ENCODE data around the gene NPFFR1.
"Not testable (repeated sequence)": the region's sequence is repeated elsewhere in the genome, so short reads cannot be mapped to it uniquely, and the experiment has no call there.

Gene NPFFR1

GRCh38 chr10:70255329-70256299 is 28.2 kb downstream of the NPFFR1 start:
- DNase-seq, result no peak
- peak; percentile 71 for ATAC-seq (replicated peaks)
- Mint-ChIP-seq H3K27me3 (peaks cover 31 to 87% of the 10 kb centered on the region in 2 donors), H3K9me3 (no peaks in the 10 kb centered on the region), H3K4me1 (ENCODE audit: low read depth in 2 of 2) (peaks cover 0 to 4% of the 10 kb centered on the region in 2 donors), H3K4me3 (peak overlapping the region; percentile 29 to 45), H3K36me3 (ENCODE audit: insufficient read depth) (no peaks in the 10 kb centered on the region), H3K27ac (no peak overlapping the region)

- Mint-ChIP-seq H3K4me1 (ENCODE audit: low read depth in 2 of 2) (peaks cover 0 to 4% of the 10 kb centered on the region in 2 donors), H3K4me3 (peak overlapping the region; percentile 29 to 45), H3K27me3 (peaks cover 32 to 87% of the 10 kb centered on the region in 2 donors), H3K36me3 (ENCODE audit: insufficient read depth) (no peaks in the 10 kb centered on the region), H3K9me3 (no peaks in the 10 kb centered on the region), H3K27ac (no peak overlapping the region)
- DNase-seq (no peak), ATAC-seq (replicated peaks) (no peak)
Observed at GRCh38 chr10:70254778-70255328, 29.0 kb downstream of the NPFFR1 start.

GRCh38 chr10:70253878-70254765 is 29.7 kb downstream of the NPFFR1 start:
- ATAC-seq (replicated peaks), result no peak
- no peak for DNase-seq
- Mint-ChIP-seq H3K27ac (no peak overlapping the region), H3K36me3 (ENCODE audit: insufficient read depth) (no peaks in the 10 kb centered on the region), H3K4me1 (ENCODE audit: low read depth in 2 of 2) (peaks cover 0 to 4% of the 10 kb centered on the region in 2 donors), H3K9me3 (no peaks in the 10 kb centered on the region), H3K27me3 (peaks cover 32 to 82% of the 10 kb centered on the region in 2 donors), H3K4me3 (no peak overlapping the region)

DNA sequence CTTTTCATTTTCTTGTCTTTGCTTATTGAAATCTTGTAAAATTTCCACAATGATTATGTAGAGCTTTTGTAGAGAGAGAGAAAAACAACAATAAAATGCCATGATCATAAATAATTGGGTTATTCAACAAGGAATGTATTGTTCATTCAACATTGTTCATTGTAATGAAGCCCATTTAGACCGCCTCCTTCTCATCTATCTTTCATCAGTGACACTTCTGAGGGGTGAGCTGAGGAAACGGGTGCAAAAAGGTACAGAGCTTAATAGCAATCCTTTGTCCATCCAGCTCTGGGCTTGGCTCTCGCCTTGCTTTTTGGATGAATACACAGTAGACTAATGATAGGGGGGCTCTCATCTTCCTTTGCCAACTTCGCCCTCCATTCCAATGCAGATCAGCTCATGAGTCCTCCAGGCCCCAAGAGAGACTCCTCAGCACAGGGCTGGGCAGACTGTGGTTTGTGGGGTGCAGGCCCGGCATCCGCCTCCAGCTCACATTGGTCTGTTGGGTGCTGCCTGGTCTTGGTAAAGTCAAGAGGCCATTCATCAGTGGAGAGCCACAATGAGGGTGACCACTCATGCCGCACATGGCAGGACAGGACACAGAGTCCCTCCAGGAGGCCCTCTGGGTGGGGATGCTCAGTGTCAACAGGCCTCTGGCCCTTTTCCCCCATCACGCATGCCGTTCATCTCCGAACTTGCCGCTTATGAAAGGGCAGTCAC is 32.7 kb downstream of the NPFFR1 start:
- Mint-ChIP-seq H3K27me3 (peaks cover 28 to 70% of the 10 kb centered on the region in 2 donors), H3K4me3 (no peak overlapping the region), H3K9me3 (no peaks in the 10 kb centered on the region), H3K36me3 (ENCODE audit: insufficient read depth) (no peaks in the 10 kb centered on the region), H3K27ac (no peak overlapping the region), H3K4me1 (ENCODE audit: low read depth in 2 of 2) (peaks cover 0 to 4% of the 10 kb centered on the region in 2 donors)
- no peak for ATAC-seq (replicated peaks)
- DNase-seq, result no peak

DNA sequence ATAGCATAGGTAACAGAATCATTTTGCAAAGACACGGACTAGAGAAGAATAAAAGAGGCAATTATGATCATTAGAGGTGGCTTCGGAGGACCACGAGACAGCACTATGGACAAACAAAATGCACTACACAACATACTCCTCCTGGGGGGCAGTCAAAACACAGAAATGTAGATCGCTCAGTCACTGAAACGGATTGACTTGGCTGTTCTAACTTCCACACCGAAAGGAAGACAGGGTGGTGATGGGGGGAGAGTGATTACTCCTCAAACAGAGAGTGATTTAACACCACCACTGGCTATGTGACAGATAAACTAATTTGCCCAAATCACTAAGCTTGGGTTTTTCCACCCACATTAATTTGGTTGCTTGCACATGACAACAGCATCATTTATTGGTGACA is 36.4 kb downstream of the NPFFR1 start:
- Mint-ChIP-seq H3K4me1 (ENCODE audit: low read depth in 2 of 2) (no peaks in the 10 kb centered on the region), H3K4me3 (no peak overlapping the region), H3K9me3 (no peaks in the 10 kb centered on the region), H3K27ac (no peak overlapping the region), H3K36me3 (ENCODE audit: insufficient read depth) (no peaks in the 10 kb centered on the region), H3K27me3 (peaks cover 13 to 38% of the 10 kb centered on the region in 2 donors)
- DNase-seq, result no peak
- ATAC-seq (replicated peaks), result no peak

GRCh38 chr10:70241081-70241480 is 42.7 kb downstream of the NPFFR1 start:
- Mint-ChIP-seq H3K4me1 (ENCODE audit: low read depth in 2 of 2) (no peaks in the 10 kb centered on the region), H3K27me3 (peaks cover 0 to 9% of the 10 kb centered on the region in 2 donors), H3K36me3 (ENCODE audit: insufficient read depth) (no peaks in the 10 kb centered on the region), H3K9me3 (no peaks in the 10 kb centered on the region), H3K27ac (no peak overlapping the region), H3K4me3 (no peak overlapping the region)
- DNase-seq (no peak), ATAC-seq (replicated peaks) (no peak)

DNA sequence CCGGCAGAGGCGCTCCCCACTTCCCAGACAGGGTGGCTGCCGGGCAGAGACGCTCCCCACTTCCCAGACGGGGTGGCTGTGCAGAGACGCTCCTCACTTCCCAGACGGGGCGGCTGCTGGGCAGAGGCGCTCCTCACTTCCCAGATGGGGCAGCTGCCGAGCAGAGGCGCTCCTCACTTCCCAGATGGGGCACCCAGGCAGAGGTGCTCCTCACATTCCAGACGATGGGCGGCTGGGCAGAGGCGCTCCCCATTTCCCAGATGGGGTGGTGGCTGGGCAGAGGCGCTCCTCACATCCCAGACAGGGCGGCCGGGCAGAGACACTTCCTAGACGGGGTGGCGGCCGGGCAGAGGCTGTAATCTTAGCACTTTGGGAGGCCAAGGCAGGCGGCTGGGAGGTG is 43.8 kb downstream of the NPFFR1 start:
- not testable (repeated sequence) for H3K4me1 Mint-ChIP-seq (ENCODE audit: low read depth in 2 of 2); H3K9me3 Mint-ChIP-seq; H3K27ac Mint-ChIP-seq; H3K27me3 Mint-ChIP-seq; ATAC-seq (replicated peaks); H3K36me3 Mint-ChIP-seq (ENCODE audit: insufficient read depth); H3K4me3 Mint-ChIP-seq; DNase-seq

GRCh38 chr10:70239077-70239976 is 44.5 kb downstream of the NPFFR1 start:
- H3K27me3 Mint-ChIP-seq; H3K27ac Mint-ChIP-seq; H3K4me3 Mint-ChIP-seq; DNase-seq; H3K36me3 Mint-ChIP-seq (ENCODE audit: insufficient read depth); H3K4me1 Mint-ChIP-seq (ENCODE audit: low read depth in 2 of 2); ATAC-seq (replicated peaks); H3K9me3 Mint-ChIP-seq: not testable (repeated sequence)

DNA sequence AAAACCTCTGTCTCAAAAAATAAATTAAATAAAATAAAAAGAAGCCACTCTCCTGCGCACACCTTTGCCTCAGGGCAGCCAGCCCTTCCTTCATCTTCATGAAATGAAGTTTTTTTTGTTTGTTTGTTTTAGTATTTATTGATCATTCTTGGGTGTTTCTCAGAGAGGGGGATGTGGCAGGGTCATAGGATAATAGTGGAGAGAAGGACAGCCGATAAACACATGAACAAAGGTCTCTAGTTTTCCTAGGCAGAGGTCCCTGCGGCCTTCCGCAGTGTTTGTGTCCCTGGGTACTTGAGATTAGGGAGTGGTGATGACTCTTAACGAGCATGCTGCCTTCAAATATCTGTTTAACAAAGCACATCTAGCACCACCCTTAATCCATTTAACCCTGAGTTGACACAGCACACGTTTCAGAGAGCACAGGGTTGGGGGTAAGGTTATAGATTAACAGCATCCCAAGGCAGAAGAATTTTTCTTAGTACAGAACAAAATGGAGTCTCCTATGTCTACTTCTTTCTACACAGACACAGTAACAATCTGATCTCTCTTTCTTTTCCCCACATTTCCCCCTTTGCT is 45.8 kb downstream of the NPFFR1 start:
- H3K4me1 Mint-ChIP-seq (ENCODE audit: low read depth in 2 of 2); H3K36me3 Mint-ChIP-seq (ENCODE audit: insufficient read depth); ATAC-seq (replicated peaks); H3K27me3 Mint-ChIP-seq; H3K4me3 Mint-ChIP-seq; H3K9me3 Mint-ChIP-seq; DNase-seq; H3K27ac Mint-ChIP-seq: not testable (repeated sequence)

- no peak for ATAC-seq (replicated peaks)
- peaks cover 6% of the 10 kb centered on the region for H3K36me3 Mint-ChIP-seq (ENCODE audit: insufficient read depth)
- no peaks in the 10 kb centered on the region for H3K9me3 Mint-ChIP-seq
- no peak overlapping the region for H3K27ac Mint-ChIP-seq
- peak overlapping the region in 1 of 2 donors; percentile 42 for H3K4me3 Mint-ChIP-seq
- DNase-seq, result no peak
- peaks cover 7 to 10% of the 10 kb centered on the region in 2 donors for H3K4me1 Mint-ChIP-seq (ENCODE audit: low read depth in 2 of 2)
- peaks cover 0 to 9% of the 10 kb centered on the region in 2 donors for H3K27me3 Mint-ChIP-seq
Observed at GRCh38 chr10:70234668-70235447, 48.9 kb downstream of the NPFFR1 start.

- H3K27ac Mint-ChIP-seq, result peak overlapping the region; percentile 85 to 88
Observed at GRCh38 chr10:70233939-70234300, 49.9 kb downstream of the NPFFR1 start.

More at GRCh38 chr10:70233939-70234300, 49.9 kb downstream of the NPFFR1 start:
- H3K4me3 Mint-ChIP-seq, result peak overlapping the region; percentile 87
- peaks cover 9% of the 10 kb centered on the region for H3K36me3 Mint-ChIP-seq (ENCODE audit: insufficient read depth)
- peaks cover 0 to 9% of the 10 kb centered on the region in 2 donors for H3K27me3 Mint-ChIP-seq
- ATAC-seq (replicated peaks) (no peak), DNase-seq (no peak)
- H3K9me3 Mint-ChIP-seq, result no peaks in the 10 kb centered on the region
- H3K4me1 Mint-ChIP-seq (ENCODE audit: low read depth in 2 of 2), result peaks cover 8 to 10% of the 10 kb centered on the region in 2 donors

Measured in effector memory CD8-positive, alpha-beta T cell (primary cell).